ENCODE results near the gene WWOX. TPM values are rescaled to one million over a fixed set of nuclear protein-coding genes. Genes with fewer than 3 reads are reported as not detected.

Gene WWOX
- polyA plus RNA-seq, 2 of the 4 experiments (the other 2 are of a cell fraction) = 16.0 to 17.2 TPM

GRCh38 chr16:78147911-78148401 lies 48.5 kb downstream of the WWOX start:
- CTCF ChIA-PET = no interaction called here
- POLR2A ChIA-PET = no interaction called here
- WGBS (ENCODE audit: missing lambda C conversion rate) = 79% methylated on average over 10 of the region's 10 CpGs
- Histone ChIP-seq H3K9me3 (no peaks in the 10 kb centered on the region), H3K4me1 (no peaks in the 10 kb centered on the region), H3K4me3 (no peak overlapping the region), H3K4me2 (no peak overlapping the region), H3K27ac (no peak overlapping the region)
- FAIRE-seq = no peak
- ATAC-seq = no peak
- TF ChIP-seq PHF8 (IDR thresholded peaks at IDR 0.05; ENCODE audit: borderline replicate concordance, low read depth) (no peak), ZFP36 (IDR thresholded peaks at IDR 0.05; ENCODE audit: borderline replicate concordance, partially characterized antibody) (no peak), EHF (CRISPR knock-in tag; IDR thresholded peaks at IDR 0.05) (no peak), HOXB13 (CRISPR knock-in tag; IDR thresholded peaks at IDR 0.05; ENCODE audit: low read depth) (no peak), SMC3 (IDR thresholded peaks at IDR 0.05) (no peak), MAFK (IDR thresholded peaks at IDR 0.05; ENCODE audit: partially characterized antibody) (no peak)
- DNase-seq (ENCODE audit: low read depth in 1 of 2, low spot score in 1 of 2) = no peak

GRCh38 chr16:78150233-78150632 lies 50.8 kb downstream of the WWOX start:
- no peak for TF ChIP-seq KDM1A (IDR thresholded peaks at IDR 0.05; ENCODE audit: low read depth)
- no peak for TF ChIP-seq CTCF (IDR thresholded peaks at IDR 0.05)
- TF ChIP-seq CEBPB (IDR thresholded peaks at IDR 0.05) = no peak
- CTCF ChIA-PET = interaction anchor here (1.5 kb wide), 1 partner anchor 11 kb away, joined by 3 read pairs; no protein-coding TSS in a partner anchor
- ATAC-seq (no peak), FAIRE-seq (no peak), DNase-seq (ENCODE audit: low read depth in 1 of 2, low spot score in 1 of 2) (no peak)
- H3K4me1 ChIP-seq = no peaks in the 10 kb centered on the region
- no peak overlapping the region for H3K4me2 ChIP-seq
- POLR2A ChIA-PET = no interaction called here
- H3K4me3 ChIP-seq = no peak overlapping the region
- 77% methylated on average over 6 of the region's 6 CpGs for WGBS (ENCODE audit: missing lambda C conversion rate)
- no peaks in the 10 kb centered on the region for H3K9me3 ChIP-seq
- no peak overlapping the region for H3K27ac ChIP-seq

DNA sequence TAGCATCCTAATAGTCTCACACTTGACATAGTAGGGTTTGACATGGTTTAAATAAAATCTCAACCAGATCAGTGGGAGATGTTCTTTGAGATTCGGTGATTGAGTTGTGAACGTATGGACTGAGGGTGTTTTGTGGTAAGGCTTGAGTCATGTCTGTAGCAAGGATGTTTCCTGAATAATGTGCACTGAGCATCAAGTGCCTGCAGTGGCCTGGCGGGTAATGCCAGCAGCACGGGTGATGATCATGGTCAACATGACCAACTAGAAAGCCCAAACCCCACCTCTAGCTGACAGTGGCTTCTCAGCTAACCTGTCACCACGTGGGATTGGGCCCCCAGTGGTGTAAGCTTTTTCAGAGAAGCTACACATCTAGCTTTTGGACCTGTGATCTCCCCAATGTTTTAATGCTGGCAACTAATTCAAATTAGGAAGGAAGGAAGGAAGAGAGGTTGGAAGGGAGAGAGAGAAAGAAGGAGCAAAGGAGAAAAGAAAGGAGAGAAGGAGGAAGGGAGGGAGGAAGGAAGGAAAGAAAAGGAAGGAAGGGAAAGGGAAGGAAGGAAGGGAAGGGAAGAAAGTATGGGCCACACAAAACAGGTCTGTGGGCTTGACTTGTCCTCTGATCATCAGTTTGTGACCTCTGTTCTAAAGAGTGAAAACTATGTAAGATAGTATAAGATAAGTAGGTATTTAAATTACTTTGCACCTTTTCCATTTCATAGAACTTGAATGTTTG lies 55.4 kb downstream of the WWOX start:
- ChIA-PET POLR2A (no interaction called here), CTCF (no interaction called here)
- FAIRE-seq (no peak), DNase-seq (ENCODE audit: low read depth in 1 of 2, low spot score in 1 of 2) (no peak), ATAC-seq (no peak)
- no peak overlapping the region for H3K27ac ChIP-seq
- no peaks in the 10 kb centered on the region for H3K4me1 ChIP-seq
- WGBS (ENCODE audit: missing lambda C conversion rate) = 67% methylated on average over 5 of the region's 5 CpGs
- H3K4me3 ChIP-seq = no peak overlapping the region
- H3K4me2 ChIP-seq = no peak overlapping the region
- H3K9me3 ChIP-seq = peaks cover under 1% of the 10 kb centered on the region; the same call in 1 of the 3 replicates
- no peak for TF ChIP-seq BCL3 (IDR thresholded peaks at IDR 0.05)
- TF ChIP-seq CTCF (IDR thresholded peaks at IDR 0.05) = no peak
- TF ChIP-seq ZNF302 (CRISPR knock-in tag; IDR thresholded peaks at IDR 0.05) = no peak
- no peak for TF ChIP-seq MYC (IDR thresholded peaks at IDR 0.05; ENCODE audit: borderline replicate concordance, low read length)
- TF ChIP-seq CHD4 (IDR thresholded peaks at IDR 0.05; ENCODE audit: borderline replicate concordance) = no peak
- no peak for TF ChIP-seq KDM5A (IDR thresholded peaks at IDR 0.05)
- no peak for TF ChIP-seq E2F6 (IDR thresholded peaks at IDR 0.05; ENCODE audit: borderline replicate concordance, low read depth)
- no peak for TF ChIP-seq ZFP36 (IDR thresholded peaks at IDR 0.05; ENCODE audit: borderline replicate concordance, partially characterized antibody)
- no peak for TF ChIP-seq BHLHE40 (IDR thresholded peaks at IDR 0.05; ENCODE audit: low read depth, low read length)
- no peak for TF ChIP-seq ESRRA (IDR thresholded peaks at IDR 0.05; ENCODE audit: borderline replicate concordance, low read length)
- TF ChIP-seq, protein P1, sequence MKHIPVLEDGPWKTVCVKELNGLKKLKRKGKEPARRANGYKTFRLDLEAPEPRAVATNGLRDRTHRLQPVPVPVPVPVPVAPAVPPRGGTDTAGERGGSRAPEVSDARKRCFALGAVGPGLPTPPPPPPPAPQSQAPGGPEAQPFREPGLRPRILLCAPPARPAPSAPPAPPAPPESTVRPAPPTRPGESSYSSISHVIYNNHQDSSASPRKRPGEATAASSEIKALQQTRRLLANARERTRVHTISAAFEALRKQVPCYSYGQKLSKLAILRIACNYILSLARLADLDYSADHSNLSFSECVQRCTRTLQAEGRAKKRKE (CRISPR knock-in tag; IDR thresholded peaks at IDR 0.05; ENCODE audit: low read depth) = no peak
- TF ChIP-seq POLR2AphosphoS2 (conservative IDR thresholded peaks at IDR 0.05; ENCODE audit: low read length) = no peak
- TF ChIP-seq MAFK (IDR thresholded peaks at IDR 0.05; ENCODE audit: partially characterized antibody) = no peak
- no peak for TF ChIP-seq SMC3 (IDR thresholded peaks at IDR 0.05)
- TF ChIP-seq HMGXB4 (CRISPR knock-in tag; IDR thresholded peaks at IDR 0.05; ENCODE audit: borderline replicate concordance) = no peak
- TF ChIP-seq RAD21 (conservative IDR thresholded peaks at IDR 0.05 in 1 of 2, IDR thresholded peaks at IDR 0.05 in 1 of 2) = no peak
- TF ChIP-seq RCOR1 (IDR thresholded peaks at IDR 0.05; ENCODE audit: low read depth, low read length) = no peak
- no peak for TF ChIP-seq JUNB (IDR thresholded peaks at IDR 0.05)
